ENCODE data around the gene TMEM60. TPM values are rescaled to one million over a fixed set of nuclear protein-coding genes. Genes with fewer than 3 reads are reported as not detected.

The TMEM60 gene
- total RNA-seq, 1 donor from 2014 or later: 20.7 TPM

DNA sequence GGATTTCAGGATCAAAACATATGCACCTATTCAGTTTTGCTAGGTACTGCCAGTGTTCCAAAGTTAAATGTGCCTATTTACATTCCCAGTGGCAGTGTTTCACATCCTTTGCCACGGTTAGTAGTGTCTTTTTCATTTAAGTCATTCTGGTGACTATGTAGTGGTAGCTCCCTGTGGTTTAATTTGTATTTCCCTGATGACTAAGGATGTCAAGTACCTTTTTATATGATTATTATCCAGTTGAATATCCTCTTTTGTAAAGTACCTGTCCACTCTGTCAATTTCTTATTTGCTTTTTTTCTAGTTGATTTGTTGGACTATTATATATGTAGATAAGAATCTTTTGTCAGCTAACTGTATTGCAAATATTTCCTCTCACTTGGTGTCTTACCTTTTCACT, 45.1 kb downstream of the TMEM60 start:
- peaks cover 5% of the 10 kb centered on the region for H3K36me3 Mint-ChIP-seq (ENCODE audit: insufficient read depth)
- no peaks in the 10 kb centered on the region for H3K4me1 Mint-ChIP-seq (ENCODE audit: low read depth)
- H3K9me3 Mint-ChIP-seq (ENCODE audit: low read depth): no peaks in the 10 kb centered on the region
- TF ChIP-seq, protein P1, sequence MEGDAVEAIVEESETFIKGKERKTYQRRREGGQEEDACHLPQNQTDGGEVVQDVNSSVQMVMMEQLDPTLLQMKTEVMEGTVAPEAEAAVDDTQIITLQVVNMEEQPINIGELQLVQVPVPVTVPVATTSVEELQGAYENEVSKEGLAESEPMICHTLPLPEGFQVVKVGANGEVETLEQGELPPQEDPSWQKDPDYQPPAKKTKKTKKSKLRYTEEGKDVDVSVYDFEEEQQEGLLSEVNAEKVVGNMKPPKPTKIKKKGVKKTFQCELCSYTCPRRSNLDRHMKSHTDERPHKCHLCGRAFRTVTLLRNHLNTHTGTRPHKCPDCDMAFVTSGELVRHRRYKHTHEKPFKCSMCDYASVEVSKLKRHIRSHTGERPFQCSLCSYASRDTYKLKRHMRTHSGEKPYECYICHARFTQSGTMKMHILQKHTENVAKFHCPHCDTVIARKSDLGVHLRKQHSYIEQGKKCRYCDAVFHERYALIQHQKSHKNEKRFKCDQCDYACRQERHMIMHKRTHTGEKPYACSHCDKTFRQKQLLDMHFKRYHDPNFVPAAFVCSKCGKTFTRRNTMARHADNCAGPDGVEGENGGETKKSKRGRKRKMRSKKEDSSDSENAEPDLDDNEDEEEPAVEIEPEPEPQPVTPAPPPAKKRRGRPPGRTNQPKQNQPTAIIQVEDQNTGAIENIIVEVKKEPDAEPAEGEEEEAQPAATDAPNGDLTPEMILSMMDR (IDR thresholded peaks at IDR 0.05; ENCODE audit: unreplicated experiment): no peak
- no peak for DNase-seq (ENCODE audit: low spot score, unreplicated experiment)
- no peak overlapping the region for H3K27ac Mint-ChIP-seq
- H3K4me3 Mint-ChIP-seq (ENCODE audit: low read depth): no peak overlapping the region
- no peaks in the 10 kb centered on the region for H3K27me3 Mint-ChIP-seq

DNA sequence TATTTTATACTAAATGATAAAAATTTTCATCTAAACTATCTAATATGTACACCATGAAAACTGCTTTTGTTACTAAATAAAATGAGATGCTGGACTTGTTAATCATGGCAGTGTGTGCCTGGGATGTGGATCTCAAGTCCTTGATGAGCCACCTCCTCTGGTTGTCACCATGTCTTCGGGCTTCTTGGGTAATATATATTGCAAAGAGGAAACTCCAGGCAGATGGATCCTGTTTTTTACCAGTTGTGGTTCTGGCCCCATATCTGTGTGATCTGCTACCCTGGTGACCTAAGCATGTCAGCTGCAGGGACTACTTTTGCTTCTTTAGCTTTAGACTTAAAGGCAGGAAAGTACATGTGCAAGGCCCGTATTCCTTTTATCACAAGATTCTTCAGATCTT, 46.2 kb downstream of the TMEM60 start:
- H3K27ac Mint-ChIP-seq: peak overlapping the region; percentile 38
- TF ChIP-seq, protein P1 (IDR thresholded peaks at IDR 0.05; ENCODE audit: unreplicated experiment): no peak
- peaks cover 5% of the 10 kb centered on the region for H3K36me3 Mint-ChIP-seq (ENCODE audit: insufficient read depth)
- no peaks in the 10 kb centered on the region for H3K27me3 Mint-ChIP-seq
- DNase-seq (ENCODE audit: low spot score, unreplicated experiment): no peak
- H3K4me1 Mint-ChIP-seq (ENCODE audit: low read depth): no peaks in the 10 kb centered on the region
- no peaks in the 10 kb centered on the region for H3K9me3 Mint-ChIP-seq (ENCODE audit: low read depth)
- H3K4me3 Mint-ChIP-seq (ENCODE audit: low read depth): no peak overlapping the region

DNA sequence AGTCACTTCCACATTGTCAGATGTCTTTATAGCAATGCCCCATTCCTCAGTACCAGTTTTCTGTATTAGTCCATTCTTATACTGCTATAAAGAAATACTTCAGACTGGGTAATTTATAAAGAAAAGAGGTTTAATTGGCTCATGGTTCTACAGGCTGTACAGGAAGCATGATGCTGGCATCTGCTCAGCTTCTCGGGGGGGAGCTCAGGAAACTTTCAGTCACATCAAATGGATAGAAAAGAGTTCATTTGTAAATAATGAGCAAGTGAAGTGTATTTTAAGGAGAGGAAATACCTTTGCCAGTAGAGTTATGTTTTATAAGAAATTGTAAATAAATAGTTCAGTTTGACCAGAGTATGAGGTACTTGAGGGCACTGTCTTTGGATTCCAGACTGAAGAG, 50.5 kb downstream of the TMEM60 start:
- TF ChIP-seq, protein P1 (IDR thresholded peaks at IDR 0.05; ENCODE audit: unreplicated experiment): no peak
- Mint-ChIP-seq H3K36me3 (ENCODE audit: insufficient read depth) (peaks cover 16% of the 10 kb centered on the region), H3K27ac (no peak overlapping the region), H3K4me1 (ENCODE audit: low read depth) (no peaks in the 10 kb centered on the region), H3K9me3 (ENCODE audit: low read depth) (peaks cover 3% of the 10 kb centered on the region), H3K4me3 (ENCODE audit: low read depth) (no peak overlapping the region), H3K27me3 (no peaks in the 10 kb centered on the region)
- no peak for DNase-seq (ENCODE audit: low spot score, unreplicated experiment)

DNA sequence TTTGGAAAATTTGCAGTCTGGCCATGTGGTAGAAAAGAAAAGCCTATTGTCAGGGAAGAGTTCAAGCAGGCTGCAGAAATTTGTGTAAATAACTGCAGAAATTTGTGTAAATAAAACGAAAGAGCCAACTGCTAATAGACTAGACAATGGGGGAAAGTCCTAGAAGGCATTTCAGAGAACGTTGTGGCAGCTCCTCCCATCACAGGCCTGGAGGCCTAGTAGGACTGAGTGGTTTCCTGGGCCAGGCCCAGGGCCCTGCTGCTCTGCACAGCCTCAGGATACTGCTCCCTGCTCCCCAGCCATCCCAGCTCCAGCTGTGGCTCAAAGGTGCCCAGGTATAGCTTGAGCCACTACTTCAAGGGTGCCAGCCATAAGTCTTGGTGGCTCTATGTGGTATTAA, 51.1 kb downstream of the TMEM60 start:
- TF ChIP-seq, protein P1 (IDR thresholded peaks at IDR 0.05; ENCODE audit: unreplicated experiment): no peak

DNA sequence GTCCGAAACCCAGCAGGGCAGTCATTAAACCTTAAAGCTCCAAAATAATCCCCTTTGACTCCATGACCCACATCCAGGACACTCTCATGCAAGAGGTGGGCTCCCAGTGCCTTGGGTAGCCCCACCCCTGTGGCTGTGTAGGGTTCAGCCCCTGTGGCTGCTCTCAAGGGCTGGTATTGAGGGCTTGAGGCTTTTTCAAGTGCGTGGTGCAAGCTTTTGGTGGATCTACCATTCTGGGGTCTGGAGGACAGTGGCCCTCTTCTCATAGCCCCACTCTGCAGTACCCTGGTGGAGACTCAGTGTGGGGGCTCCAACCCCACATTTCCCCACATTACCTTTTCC, 51.4 kb downstream of the TMEM60 start:
- TF ChIP-seq, protein P1 (IDR thresholded peaks at IDR 0.05; ENCODE audit: unreplicated experiment): no peak
- peaks cover 16% of the 10 kb centered on the region for H3K36me3 Mint-ChIP-seq (ENCODE audit: insufficient read depth)

More for the DNA sequence above, 51.1 kb downstream of the TMEM60 start:
- H3K9me3 Mint-ChIP-seq (ENCODE audit: low read depth): peaks cover 3% of the 10 kb centered on the region
- H3K27me3 Mint-ChIP-seq: no peaks in the 10 kb centered on the region
- H3K27ac Mint-ChIP-seq: no peak overlapping the region
- peaks cover 16% of the 10 kb centered on the region for H3K36me3 Mint-ChIP-seq (ENCODE audit: insufficient read depth)
- DNase-seq (ENCODE audit: low spot score, unreplicated experiment): no peak
- H3K4me1 Mint-ChIP-seq (ENCODE audit: low read depth): no peaks in the 10 kb centered on the region
- H3K4me3 Mint-ChIP-seq (ENCODE audit: low read depth): no peak overlapping the region

More for the DNA sequence above, 51.4 kb downstream of the TMEM60 start:
- no peak overlapping the region for H3K4me3 Mint-ChIP-seq (ENCODE audit: low read depth)
- H3K27me3 Mint-ChIP-seq: no peaks in the 10 kb centered on the region
- no peak overlapping the region for H3K27ac Mint-ChIP-seq
- no peaks in the 10 kb centered on the region for H3K4me1 Mint-ChIP-seq (ENCODE audit: low read depth)
- no peak for DNase-seq (ENCODE audit: low spot score, unreplicated experiment)
- H3K9me3 Mint-ChIP-seq (ENCODE audit: low read depth): peaks cover 3% of the 10 kb centered on the region
